K562 (cell line): ENCODE results near the gene SERTAD2. TPM values are rescaled to one million over a fixed set of nuclear protein-coding genes. Genes with fewer than 3 reads are reported as not detected.
A peak's percentile ranks its signal among the peaks of the same experiment; 100 is the strongest.

Experiments used
- ELK1 ChIP-seq: sonication (generic); formaldehyde crosslinking; IDR thresholded peaks from 2 replicates; pipeline ENCODE4 v1.8.1; 2022; ENCODE audit warnings: missing genetic modification reagents
- ETV6 ChIP-seq, 3 experiments: fragments of 150-350 bp in 1 of 3; sonication (generic) in 1 of 3; formaldehyde crosslinking in 1 of 3; IDR thresholded peaks; 2 replicates each; pipeline versions ENCODE4 v1.6.1 to v1.8.0; 2014 to 2022; ENCODE audit warnings: borderline replicate concordance in 2 of 3, low read depth in 2 of 3, antibody characterized with exemption in 1 of 3, low read length in 1 of 3, mild to moderate bottlenecking in 1 of 3, missing genetic modification reagents in 1 of 3
- GTF3C2 ChIP-seq: IDR thresholded peaks from 3 replicates; pipeline ENCODE4 v1.6.1; 2011; ENCODE audit warnings: borderline replicate concordance, mild to moderate bottlenecking, moderate library complexity; ENCODE audit not compliant: insufficient read length; ENCODE audit errors: extremely low read depth
- SNRNP70 ChIP-seq: fragments of 200-400 bp; formaldehyde crosslinking; optimal IDR thresholded peaks from 2 replicates; pipeline ENCODE3; 2017; ENCODE audit warnings: low read depth, low read length
- XRCC5 ChIP-seq: fragments of 200-400 bp; formaldehyde crosslinking; IDR thresholded peaks from 2 replicates; pipeline ENCODE4 v1.6.1; 2017; ENCODE audit warnings: low read depth, mild to moderate bottlenecking, low read length
- ZBTB11 ChIP-seq, 3 experiments: fragments of 200-800 bp in 1 of 3; fragments of 250-450 bp in 1 of 3; fragments of 450-650 bp in 1 of 3; sonication (Bioruptor Pico) in 1 of 3; sonication (Bioruptor generic) in 1 of 3; formaldehyde crosslinking in 1 of 3; IDR thresholded peaks; 2 replicates each; pipeline versions ENCODE4 v1.6.1 to v1.8.0; 2016 to 2022; ENCODE audit warnings: mild to moderate bottlenecking in 2 of 3, missing genetic modification characterization in 2 of 3, missing compliant biosample characterization in 1 of 3, moderate library complexity in 1 of 3
- ZNF318 ChIP-seq, 2 experiments: fragments of 450-650 bp; IDR thresholded peaks; 2 replicates each; pipeline ENCODE4 v1.6.1; 2016; ENCODE audit warnings: mild to moderate bottlenecking in 2 of 2, borderline replicate concordance in 1 of 2, low read depth in 1 of 2, moderate library complexity in 1 of 2
- polyA plus RNA-seq, 8 experiments: library from polyadenylated mRNA; depleted of rRNA in 4 of 8; stranded (reverse) in 5 of 8; unstranded in 3 of 8; fragments of >200 nt; fragmentation: Nextera tagmentation in 2 of 8; fragmentation: Illumina TruSeq in 1 of 8; extraction: Ambion mirVana in 2 of 8; extraction: Trizol in 1 of 8; gene quantifications; 2 replicates each; pipeline versions ENCODE4 v1.2.1 to v1.2.3, GENCODE V29; 2011 to 2014; ENCODE audit warnings: inconsistent platforms in 1 of 8, missing spikeins in 1 of 8
- total RNA-seq, 7 experiments: library from RNA; depleted of rRNA in 6 of 7; stranded (reverse); fragments of >200 nt in 6 of 7; fragmentation: Illumina TruSeq in 2 of 7; extraction: Trizol in 2 of 7; gene quantifications; 2 replicates each; pipeline versions ENCODE4 v1.2.1 to v1.2.3, GENCODE V29; 2011 to 2021; ENCODE audit warnings: low replicate concordance in 1 of 7

SERTAD2 gene
- total and polyA plus RNA-seq, 9 of the 15 experiments (the other 6 are each of a cell fraction or from before 2014, with no cell fraction given) = 3.0 to 12.5 (median 6.1) TPM

- TF ChIP-seq GTF3C2 = no peak
- TF ChIP-seq SNRNP70 = no peak
- no peak for TF ChIP-seq XRCC5
- no peak for TF ChIP-seq ETV6 (IDR thresholded peaks at IDR 0.05; ENCODE audit: borderline replicate concordance in 1 of 2, low read depth in 2 of 2, low read length in 1 of 2)
- TF ChIP-seq ETV6 (CRISPR knock-in tag; IDR thresholded peaks at IDR 0.05; ENCODE audit: borderline replicate concordance) = no peak
- peak in 1 of 3 experiments; percentile 71; a peak in 1 of 6 replicates for TF ChIP-seq ZBTB11 (CRISPR knock-in tag; IDR thresholded peaks at IDR 0.05)
- TF ChIP-seq ZNF318 (IDR thresholded peaks at IDR 0.05; ENCODE audit: borderline replicate concordance in 1 of 2, low read depth in 1 of 2) = no peak
- TF ChIP-seq ELK1 (CRISPR knock-in tag) = no peak
Measured at GRCh38 chr2:64654063-64654811, 524 bp upstream of the SERTAD2 start (continued).
